Gastroesophageal sphincter (tissue), 3 donors: ENCODE data around the gene NCKAP5.

Experiments used
- CTCF ChIP-seq, 4 experiments: fragments of 200-600 bp in 2 of 4; fragments of 450-650 bp in 2 of 4; sonication (generic) in 1 of 4; IDR thresholded peaks; one replicate each; pipeline ENCODE4 v1.5.1; 2017 to 2019; ENCODE audit warnings: antibody characterized with exemption in 4 of 4, mild to moderate bottlenecking in 2 of 4, moderate library complexity in 2 of 4
- POLR2A ChIP-seq, 2 donors: fragments of 450-650 bp; IDR thresholded peaks; one replicate each; pipeline ENCODE4 v1.6.1; 2017; ENCODE audit warnings: antibody characterized with exemption in 2 of 2, mild to moderate bottlenecking in 2 of 2, moderate library complexity in 1 of 2

DNA sequence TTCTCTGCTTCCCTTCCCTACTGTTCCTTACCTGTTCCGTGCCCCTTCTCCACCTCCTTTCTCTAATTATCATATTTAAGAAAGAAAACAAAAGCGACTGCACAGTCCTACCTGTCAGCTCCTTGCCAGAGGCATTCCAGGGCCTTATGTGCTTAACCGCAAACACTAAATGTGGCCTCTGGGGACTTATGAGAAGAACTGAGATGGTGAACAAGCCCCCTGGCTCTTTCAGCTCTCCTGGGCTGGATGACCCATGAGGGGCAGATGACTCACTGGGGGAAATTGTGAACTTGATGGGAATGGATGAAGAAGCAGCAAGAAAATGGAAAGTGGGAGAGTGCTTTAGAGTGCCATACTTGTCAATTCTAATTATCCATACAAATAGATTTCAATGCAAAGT, 792.0 kb downstream of the NCKAP5 start:
- TF ChIP-seq POLR2A (IDR thresholded peaks at IDR 0.05) (no peak), CTCF (IDR thresholded peaks at IDR 0.05) (no peak)
